AG09319 (cell line): Measurements from ENCODE around the gene C17orf114.

ENCODE experiments used
- DNase-seq: peaks from one replicate; pipeline ENCODE4 v3.0.0-alpha.2; 2010; ENCODE audit warnings: low read depth; ENCODE audit errors: extremely low read depth
- CTCF ChIP-seq: IDR thresholded peaks from 2 replicates; pipeline ENCODE4 v1.5.1; 2011; ENCODE audit warnings: low read depth, mild to moderate bottlenecking, inconsistent platforms, low read length, moderate library complexity

Gene C17orf114

GRCh38 chr17:4772235-4772613 is 29.9 kb downstream of the C17orf114 start:
- TF ChIP-seq CTCF, result no peak
- DNase-seq, result no peak

- no peak for DNase-seq
- TF ChIP-seq CTCF, result no peak
Measured at GRCh38 chr17:4771519-4772234, 30.5 kb downstream of the C17orf114 start, which contains the start of gene TM4SF5. Gene TM4SF5 (plus strand): TSS chr17:4771886. CDS start chr17:4771923, 37 bp downstream.

- no peak for TF ChIP-seq CTCF
Measured at GRCh38 chr17:4769628-4770027, 32.5 kb downstream of the C17orf114 start.

GRCh38 chr17:4768298-4768697 is 33.8 kb downstream of the C17orf114 start:
- DNase-seq, result no peak
- TF ChIP-seq CTCF, result no peak

More at GRCh38 chr17:4769628-4770027, 32.5 kb downstream of the C17orf114 start:
- no peak for DNase-seq

- no peak for TF ChIP-seq CTCF
- DNase-seq, result no peak
Measured at GRCh38 chr17:4766723-4767122, 35.4 kb downstream of the C17orf114 start.

- DNase-seq, result no peak
- no peak for TF ChIP-seq CTCF
Measured at GRCh38 chr17:4766201-4766600, 35.9 kb downstream of the C17orf114 start.

GRCh38 chr17:4764595-4764994 is 37.5 kb downstream of the C17orf114 start:
- TF ChIP-seq CTCF, result no peak
- no peak for DNase-seq
